ENCODE data around the gene TRABD2B.

Gene TRABD2B

GRCh38 chr1:47876587-47876963, 120.6 kb downstream of the TRABD2B start:
- TF ChIP-seq POLR2A (IDR thresholded peaks at IDR 0.05; ENCODE audit: low read depth, low read length): no peak
- no peak for FAIRE-seq
- DNase-seq (ENCODE audit: insufficient read length, low spot score): no peak

- no peak for TF ChIP-seq POLR2A (IDR thresholded peaks at IDR 0.05; ENCODE audit: low read depth, low read length)
- DNase-seq (ENCODE audit: insufficient read length, low spot score) (no peak), FAIRE-seq (no peak)
Observed at GRCh38 chr1:47875831-47876586, 121.2 kb downstream of the TRABD2B start.

GRCh38 chr1:47875036-47875435, 122.1 kb downstream of the TRABD2B start:
- DNase-seq (ENCODE audit: insufficient read length, low spot score) (no peak), FAIRE-seq (no peak)
- TF ChIP-seq POLR2A (IDR thresholded peaks at IDR 0.05; ENCODE audit: low read depth, low read length): no peak

GRCh38 chr1:47873337-47873736, 123.8 kb downstream of the TRABD2B start:
- no peak for TF ChIP-seq POLR2A (IDR thresholded peaks at IDR 0.05; ENCODE audit: low read depth, low read length)
- FAIRE-seq: no peak
- DNase-seq (ENCODE audit: insufficient read length, low spot score): no peak

GRCh38 chr1:47872886-47873285, 124.3 kb downstream of the TRABD2B start:
- DNase-seq (ENCODE audit: insufficient read length, low spot score): no peak
- FAIRE-seq: no peak
- TF ChIP-seq POLR2A (IDR thresholded peaks at IDR 0.05; ENCODE audit: low read depth, low read length): no peak

- no peak for TF ChIP-seq POLR2A (IDR thresholded peaks at IDR 0.05; ENCODE audit: low read depth, low read length)
- DNase-seq (ENCODE audit: insufficient read length, low spot score): peak; percentile 34
- FAIRE-seq: no peak
Observed at GRCh38 chr1:47871799-47872353, 125.3 kb downstream of the TRABD2B start.

- FAIRE-seq: no peak
- no peak for TF ChIP-seq POLR2A (IDR thresholded peaks at IDR 0.05; ENCODE audit: low read depth, low read length)
- no peak for DNase-seq (ENCODE audit: insufficient read length, low spot score)
Observed at GRCh38 chr1:47870946-47871676, 126.1 kb downstream of the TRABD2B start.

GRCh38 chr1:47870480-47870879, 126.7 kb downstream of the TRABD2B start:
- FAIRE-seq: no peak
- TF ChIP-seq POLR2A (IDR thresholded peaks at IDR 0.05; ENCODE audit: low read depth, low read length): no peak
- no peak for DNase-seq (ENCODE audit: insufficient read length, low spot score)

- no peak for TF ChIP-seq POLR2A (IDR thresholded peaks at IDR 0.05; ENCODE audit: low read depth, low read length)
- DNase-seq (ENCODE audit: insufficient read length, low spot score): no peak
- no peak for FAIRE-seq
Observed at GRCh38 chr1:47868348-47868676, 128.9 kb downstream of the TRABD2B start.

- DNase-seq (ENCODE audit: insufficient read length, low spot score): no peak
- TF ChIP-seq POLR2A (IDR thresholded peaks at IDR 0.05; ENCODE audit: low read depth, low read length): no peak
- no peak for FAIRE-seq
Observed at GRCh38 chr1:47867438-47868347, 129.5 kb downstream of the TRABD2B start.

GRCh38 chr1:47866601-47867437, 130.4 kb downstream of the TRABD2B start:
- FAIRE-seq: no peak
- no peak for TF ChIP-seq POLR2A (IDR thresholded peaks at IDR 0.05; ENCODE audit: low read depth, low read length)
- DNase-seq (ENCODE audit: insufficient read length, low spot score): no peak

GRCh38 chr1:47865881-47866535, 131.2 kb downstream of the TRABD2B start:
- no peak for FAIRE-seq
- DNase-seq (ENCODE audit: insufficient read length, low spot score): no peak
- no peak for TF ChIP-seq POLR2A (IDR thresholded peaks at IDR 0.05; ENCODE audit: low read depth, low read length)

All from H54 (cell line).